Cardiac muscle cell (in vitro differentiated cells and primary cell): ENCODE results near the gene ZNF473. TPM values are rescaled to one million over a fixed set of nuclear protein-coding genes. Genes with fewer than 3 reads are reported as not detected.

ENCODE experiments used
- DNase-seq, 2 donors: peaks; one replicate each; pipeline versions ENCODE4 v3.0.0 to v3.0.0-alpha.2; 2010 to 2017; ENCODE audit warnings: low read depth in 1 of 2, low spot score in 1 of 2
- H3K27ac ChIP-seq: fragments of 200-600 bp; sonication (generic); 2 replicates; pipeline ENCODE4 v1.5.1; 2016
- H3K27me3 ChIP-seq: fragments of 200-600 bp; sonication (generic); 2 replicates; pipeline ENCODE4 v1.6.0; 2016; ENCODE audit warnings: control low read depth
- H3K36me3 ChIP-seq: fragments of 200-600 bp; sonication (generic); 2 replicates; pipeline ENCODE4 v1.5.1; 2016; ENCODE audit warnings: control low read depth
- H3K4me1 ChIP-seq: fragments of 200-600 bp; sonication (generic); 2 replicates; pipeline ENCODE4 v1.8.1; 2017; ENCODE audit warnings: low read depth, mild to moderate bottlenecking, mixed run types
- H3K4me3 ChIP-seq: fragments of 200-600 bp; sonication (generic); 2 replicates; pipeline ENCODE4 v1.5.1; 2016; ENCODE audit warnings: mild to moderate bottlenecking
- H3K9me3 ChIP-seq: fragments of 200-600 bp; sonication (generic); 2 replicates; pipeline ENCODE4 v1.5.1; 2017; ENCODE audit warnings: low read depth, mild to moderate bottlenecking, control low read depth
- CTCF ChIP-seq: IDR thresholded peaks from 2 replicates; pipeline ENCODE4 v1.5.1; 2012; ENCODE audit warnings: low read depth, mild to moderate bottlenecking, low read length
- polyA plus RNA-seq: library from polyadenylated mRNA; unstranded; fragments of >200 nt; fragmentation: Nextera tagmentation; extraction: Ambion mirVana; gene quantifications from 2 replicates; pipeline ENCODE4 v1.2.1, GENCODE V29; 2016
- total RNA-seq: library from RNA; depleted of rRNA; stranded (reverse); fragments of >200 nt; gene quantifications from 2 replicates; pipeline ENCODE4 v1.2.3, GENCODE V29; 2016

The ZNF473 gene
- total and polyA plus RNA-seq, 2 experiments from 2014 or later: 5.3 to 6.5 TPM

- no peaks in the 10 kb centered on the region for H3K36me3 ChIP-seq
- H3K4me1 ChIP-seq: no peaks in the 10 kb centered on the region
- no peak for DNase-seq
- H3K4me3 ChIP-seq: peak overlapping the region; percentile 43
- H3K9me3 ChIP-seq: no peaks in the 10 kb centered on the region
- TF ChIP-seq CTCF: no peak
- H3K27ac ChIP-seq: no peak overlapping the region
- H3K27me3 ChIP-seq: no peaks in the 10 kb centered on the region
Measured at GRCh38 chr19:50026550-50026906, 723 bp downstream of the ZNF473 start.

- no peak for TF ChIP-seq CTCF
Measured at GRCh38 chr19:50030225-50030624, 4.4 kb downstream of the ZNF473 start.

GRCh38 chr19:50030937-50031336 is 5.1 kb downstream of the ZNF473 start:
- H3K9me3 ChIP-seq: no peaks in the 10 kb centered on the region
- no peak for TF ChIP-seq CTCF
- H3K36me3 ChIP-seq: no peaks in the 10 kb centered on the region
- DNase-seq: no peak
- no peaks in the 10 kb centered on the region for H3K27me3 ChIP-seq
- no peaks in the 10 kb centered on the region for H3K4me1 ChIP-seq
- H3K4me3 ChIP-seq: no peak overlapping the region
- no peak overlapping the region for H3K27ac ChIP-seq

More at GRCh38 chr19:50030225-50030624, 4.4 kb downstream of the ZNF473 start:
- Histone ChIP-seq H3K27ac (no peak overlapping the region), H3K36me3 (no peaks in the 10 kb centered on the region), H3K9me3 (no peaks in the 10 kb centered on the region), H3K4me3 (no peak overlapping the region), H3K4me1 (no peaks in the 10 kb centered on the region), H3K27me3 (no peaks in the 10 kb centered on the region)
- DNase-seq: no peak

- Histone ChIP-seq H3K9me3 (no peaks in the 10 kb centered on the region), H3K36me3 (peaks cover 17% of the 10 kb centered on the region), H3K4me1 (no peaks in the 10 kb centered on the region), H3K27ac (no peak overlapping the region), H3K27me3 (no peaks in the 10 kb centered on the region), H3K4me3 (no peak overlapping the region)
- TF ChIP-seq CTCF: no peak
- no peak for DNase-seq
Measured at GRCh38 chr19:50036908-50037307, 11.1 kb downstream of the ZNF473 start.

GRCh38 chr19:50039968-50040367 is 14.2 kb downstream of the ZNF473 start:
- peaks cover 32% of the 10 kb centered on the region for H3K36me3 ChIP-seq
- no peak for TF ChIP-seq CTCF
- no peak overlapping the region for H3K27ac ChIP-seq
- H3K27me3 ChIP-seq: no peaks in the 10 kb centered on the region
- no peak overlapping the region for H3K4me3 ChIP-seq
- DNase-seq: no peak
- no peaks in the 10 kb centered on the region for H3K4me1 ChIP-seq
- H3K9me3 ChIP-seq: no peaks in the 10 kb centered on the region

- Histone ChIP-seq H3K27ac (no peak overlapping the region), H3K4me3 (no peak overlapping the region), H3K9me3 (peaks cover 2% of the 10 kb centered on the region), H3K4me1 (no peaks in the 10 kb centered on the region), H3K27me3 (no peaks in the 10 kb centered on the region), H3K36me3 (peaks cover 40% of the 10 kb centered on the region)
- TF ChIP-seq CTCF: no peak
- no peak for DNase-seq
Measured at GRCh38 chr19:50040967-50041366, 15.2 kb downstream of the ZNF473 start.
